Measurements from ENCODE around the gene CDC42. TPM values are rescaled to one million over a fixed set of nuclear protein-coding genes. Genes with fewer than 3 reads are reported as not detected.

The CDC42 gene
- total RNA-seq, 2 donors from 2014 or later: 156 to 187 TPM

DNA sequence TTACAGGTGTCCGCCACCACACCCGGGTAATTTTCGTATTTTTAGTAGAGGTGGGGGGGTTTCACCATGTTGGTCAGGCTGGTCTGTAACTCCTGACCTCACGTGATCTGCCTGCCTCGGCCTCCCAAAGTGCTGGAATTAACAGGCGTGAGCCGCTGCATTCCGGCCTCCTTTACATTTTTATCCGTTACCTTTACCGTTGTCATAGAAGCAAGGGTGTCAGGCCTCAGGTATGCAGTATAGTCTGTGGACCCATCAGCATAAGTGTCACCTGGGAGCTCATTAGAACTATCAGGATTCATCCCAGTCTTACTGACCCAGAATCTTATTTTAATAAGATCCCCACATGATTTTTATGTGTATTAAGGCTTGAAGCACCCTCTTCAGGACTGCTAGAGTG lies 5.4 kb downstream of the CDC42 start:
- ATAC-seq (ENCODE audit: insufficient number of reproducible peaks, low FRiP score, low read depth): no peak
- Histone ChIP-seq H3K4me3 (no peak overlapping the region), H3K4me1 (ENCODE audit: control insufficient read depth in 1 of 2, low read depth in 2 of 2) (peaks cover 77 to 88% of the 10 kb centered on the region in 2 donors), H3K36me3 (no peaks in the 10 kb centered on the region), H3K27me3 (replicated peaks; ENCODE audit: insufficient read depth) (no peaks in the 10 kb centered on the region), H3K9me3 (no peaks in the 10 kb centered on the region), H3K27ac (peak overlapping the region in 1 of 2 donors; percentile 30)
- no peak for DNase-seq (ENCODE audit: low spot score)
- TF ChIP-seq CTCF (IDR thresholded peaks at IDR 0.05): no peak

GRCh38 chr1:22064751-22065402 lies 12.4 kb downstream of the CDC42 start:
- TF ChIP-seq CTCF (IDR thresholded peaks at IDR 0.05): no peak
- ATAC-seq (ENCODE audit: insufficient number of reproducible peaks, low FRiP score, low read depth) (no peak), DNase-seq (ENCODE audit: low spot score) (no peak)
- H3K36me3 ChIP-seq: no peaks in the 10 kb centered on the region
- no peaks in the 10 kb centered on the region for H3K9me3 ChIP-seq
- no peak overlapping the region for H3K4me3 ChIP-seq
- no peak overlapping the region for H3K27ac ChIP-seq
- peaks cover 68 to 97% of the 10 kb centered on the region in 2 donors for H3K4me1 ChIP-seq (ENCODE audit: control insufficient read depth in 1 of 2, low read depth in 2 of 2)
- H3K27me3 ChIP-seq (replicated peaks; ENCODE audit: insufficient read depth): no peaks in the 10 kb centered on the region

GRCh38 chr1:22071511-22071910 lies 19.0 kb downstream of the CDC42 start:
- ATAC-seq (ENCODE audit: insufficient number of reproducible peaks, low FRiP score, low read depth): no peak
- no peaks in the 10 kb centered on the region for H3K9me3 ChIP-seq
- H3K36me3 ChIP-seq: no peaks in the 10 kb centered on the region
- H3K27ac ChIP-seq: no peak overlapping the region
- DNase-seq (ENCODE audit: low spot score): no peak
- no peaks in the 10 kb centered on the region for H3K27me3 ChIP-seq (replicated peaks; ENCODE audit: insufficient read depth)
- no peak overlapping the region for H3K4me3 ChIP-seq
- no peak for TF ChIP-seq CTCF (IDR thresholded peaks at IDR 0.05)
- H3K4me1 ChIP-seq (ENCODE audit: control insufficient read depth in 1 of 2, low read depth in 2 of 2): peaks cover 52 to 86% of the 10 kb centered on the region in 2 donors

GRCh38 chr1:22074803-22075202 lies 22.3 kb downstream of the CDC42 start:
- no peaks in the 10 kb centered on the region for H3K27me3 ChIP-seq (replicated peaks; ENCODE audit: insufficient read depth)
- no peak overlapping the region for H3K4me3 ChIP-seq
- H3K27ac ChIP-seq: no peak overlapping the region
- peaks cover 6% of the 10 kb centered on the region for H3K36me3 ChIP-seq
- no peaks in the 10 kb centered on the region for H3K9me3 ChIP-seq
- H3K4me1 ChIP-seq (ENCODE audit: control insufficient read depth in 1 of 2, low read depth in 2 of 2): peaks cover 44 to 81% of the 10 kb centered on the region in 2 donors
- DNase-seq (ENCODE audit: low spot score): no peak
- TF ChIP-seq CTCF (IDR thresholded peaks at IDR 0.05): no peak
- ATAC-seq (ENCODE audit: insufficient number of reproducible peaks, low FRiP score, low read depth): no peak

- no peak for ATAC-seq (ENCODE audit: insufficient number of reproducible peaks, low FRiP score, low read depth)
Measured at GRCh38 chr1:22075718-22076117, 23.2 kb downstream of the CDC42 start.

More at GRCh38 chr1:22075718-22076117, 23.2 kb downstream of the CDC42 start:
- Histone ChIP-seq H3K4me3 (no peak overlapping the region), H3K9me3 (no peaks in the 10 kb centered on the region), H3K4me1 (ENCODE audit: control insufficient read depth in 1 of 2, low read depth in 2 of 2) (peaks cover 43 to 90% of the 10 kb centered on the region in 2 donors), H3K36me3 (peaks cover 10% of the 10 kb centered on the region), H3K27ac (no peak overlapping the region), H3K27me3 (replicated peaks; ENCODE audit: insufficient read depth) (no peaks in the 10 kb centered on the region)
- no peak for TF ChIP-seq CTCF (IDR thresholded peaks at IDR 0.05)
- no peak for DNase-seq (ENCODE audit: low spot score)
